ENCODE measurements around the gene COQ8A. TPM values are rescaled to one million over a fixed set of nuclear protein-coding genes. Genes with fewer than 3 reads are reported as not detected.

Gene COQ8A
- polyA plus RNA-seq (2013): 4.5 TPM in 2 replicates

DNA sequence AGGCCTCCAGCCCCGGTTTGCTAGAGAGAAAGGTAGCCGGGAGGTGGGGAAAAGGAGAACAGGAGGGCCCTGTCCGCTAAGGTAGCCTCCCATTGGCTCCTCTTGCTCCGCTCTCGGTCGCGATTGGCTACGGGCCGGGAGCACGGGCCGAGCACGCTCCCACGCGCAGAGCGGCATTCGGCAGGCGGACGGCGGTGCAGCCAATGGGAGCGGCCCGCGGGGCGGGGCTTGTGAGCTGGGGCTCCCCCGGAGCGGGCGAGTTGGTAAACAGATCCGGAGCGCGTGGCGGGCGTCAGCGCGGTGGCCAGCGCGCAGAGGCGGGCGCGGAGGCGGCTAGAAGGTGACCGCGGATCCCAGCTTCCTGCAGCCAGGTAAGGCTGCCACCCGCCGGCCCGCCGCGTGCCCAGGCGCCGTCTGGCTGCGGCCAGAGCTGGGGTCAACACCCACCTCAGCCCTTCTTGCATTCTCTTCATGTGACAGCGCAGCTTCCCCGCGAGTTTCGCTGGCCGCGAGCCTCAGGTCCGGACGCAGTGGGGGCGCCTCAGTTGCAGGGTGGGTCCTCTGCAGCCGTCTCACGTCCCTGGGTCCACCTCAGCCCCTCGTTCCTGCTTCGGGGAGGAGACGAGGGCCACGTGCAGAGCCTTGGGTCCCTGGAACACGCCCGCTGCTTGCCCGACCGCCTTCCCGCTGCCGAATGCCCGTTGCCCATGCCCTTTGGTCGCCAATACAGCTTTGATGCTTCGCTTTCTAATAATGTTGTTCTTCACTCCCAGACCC is at the start of gene COQ8A:
COQ8A (plus strand) TSS at position 266 of the 777 bp plus-strand sequence. CDS start 21,092 bp downstream, outside the sequence.
- no CpG with 5 or more reads among the region's 73 CpGs for WGBS (ENCODE audit: extremely low coverage, insufficient coverage, insufficient read length)
- Histone ChIP-seq H2BK5ac (ENCODE audit: low read depth, low read length, poor library complexity) (peak within 1 kb of the TSS; percentile 81), H4K12ac (ENCODE audit: low read depth, low read length) (peak within 1 kb of the TSS; percentile 68), H3K4ac (ENCODE audit: low read depth, low read length) (peak within 1 kb of the TSS; percentile 73), H4K91ac (ENCODE audit: low read depth, low read length) (peak within 1 kb of the TSS; percentile 88), H3K4me2 (ENCODE audit: low read length) (peak within 1 kb of the TSS; percentile 91), H3K4me3 (ENCODE audit: low read depth, low read length) (peak within 1 kb of the TSS; percentile 83), H2BK12ac (ENCODE audit: low read length) (no peak within 1 kb of the TSS), H4K8ac (ENCODE audit: low read depth, low read length) (peak within 1 kb of the TSS; percentile 98), H3K79me2 (ENCODE audit: control insufficient read depth, insufficient read depth, low read length, poor library complexity) (peaks cover 7% of the 10 kb centered on the region), H3K18ac (ENCODE audit: low read length) (peak within 1 kb of the TSS; percentile 96), H3K14ac (ENCODE audit: low read length) (peak within 1 kb of the TSS; percentile 92), H3K4me1 (ENCODE audit: control insufficient read depth in 1 of 2, insufficient read depth in 2 of 2, low read length in 2 of 2) (peaks cover 5 to 8% of the 10 kb centered on the region in 2 experiments), H3K9ac (ENCODE audit: low read length) (peak within 1 kb of the TSS; percentile 70), H2BK120ac (ENCODE audit: insufficient read depth, low read length, poor library complexity) (peak within 1 kb of the TSS; percentile 92), H2AK5ac (ENCODE audit: low read length) (no peak within 1 kb of the TSS), H3K36me3 (ENCODE audit: control insufficient read depth in 1 of 2, insufficient read depth in 2 of 2, low read length in 2 of 2) (no peaks in the 10 kb centered on the region), H2AFZ (ENCODE audit: insufficient read depth, low read length, poor library complexity) (peak within 1 kb of the TSS; percentile 92), H3K27ac (ENCODE audit: low read depth, low read length) (peak within 1 kb of the TSS; percentile 83), H3K79me1 (ENCODE audit: low read length) (peaks cover 7% of the 10 kb centered on the region), H3K23ac (ENCODE audit: low read length) (no peak within 1 kb of the TSS), H3K27me3 (ENCODE audit: insufficient read depth, low read length) (no peaks in the 10 kb centered on the region), H3K9me3 (ENCODE audit: insufficient read depth, low read depth, low read length) (peaks cover 1% of the 10 kb centered on the region)
- DNase-seq: peak; percentile 99

GRCh38 chr1:226890331-226891108 is 49.6 kb upstream of the COQ8A start:
- Histone ChIP-seq H2BK12ac (ENCODE audit: low read length) (no peak overlapping the region), H3K27ac (ENCODE audit: low read depth, low read length) (no peak overlapping the region), H3K4me3 (ENCODE audit: low read depth, low read length) (no peak overlapping the region), H4K12ac (ENCODE audit: low read depth, low read length) (no peak overlapping the region), H4K8ac (ENCODE audit: low read depth, low read length) (no peak overlapping the region), H3K4me2 (ENCODE audit: low read length) (no peak overlapping the region), H3K14ac (ENCODE audit: low read length) (no peak overlapping the region), H3K9ac (ENCODE audit: low read length) (no peak overlapping the region), H2BK120ac (ENCODE audit: insufficient read depth, low read length, poor library complexity) (no peak overlapping the region), H3K79me1 (ENCODE audit: low read length) (no peaks in the 10 kb centered on the region), H3K4ac (ENCODE audit: low read depth, low read length) (no peak overlapping the region), H3K23ac (ENCODE audit: low read length) (no peak overlapping the region), H2BK5ac (ENCODE audit: low read depth, low read length, poor library complexity) (no peak overlapping the region), H4K91ac (ENCODE audit: low read depth, low read length) (no peak overlapping the region), H3K18ac (ENCODE audit: low read length) (no peak overlapping the region), H2AFZ (ENCODE audit: insufficient read depth, low read length, poor library complexity) (no peak overlapping the region), H3K4me1 (ENCODE audit: control insufficient read depth in 1 of 2, insufficient read depth in 2 of 2, low read length in 2 of 2) (peaks cover 6 to 9% of the 10 kb centered on the region in 2 experiments), H3K79me2 (ENCODE audit: control insufficient read depth, insufficient read depth, low read length, poor library complexity) (no peaks in the 10 kb centered on the region), H3K27me3 (ENCODE audit: insufficient read depth, low read length) (no peaks in the 10 kb centered on the region), H3K36me3 (ENCODE audit: control insufficient read depth in 1 of 2, insufficient read depth in 2 of 2, low read length in 2 of 2) (peaks cover 0 to 2% of the 10 kb centered on the region in 2 experiments), H3K9me3 (ENCODE audit: insufficient read depth, low read depth, low read length) (peaks cover 1% of the 10 kb centered on the region), H2AK5ac (ENCODE audit: low read length) (no peak overlapping the region)
- no CpG with 5 or more reads among the region's 22 CpGs for WGBS (ENCODE audit: extremely low coverage, insufficient coverage, insufficient read length)
- DNase-seq: peak; percentile 42 to 68

- peaks cover 1% of the 10 kb centered on the region for H3K9me3 ChIP-seq (ENCODE audit: insufficient read depth, low read depth, low read length)
Measured at GRCh38 chr1:226891346-226891745, 48.7 kb upstream of the COQ8A start.

GRCh38 chr1:226891846-226892523 is 48.1 kb upstream of the COQ8A start:
- Histone ChIP-seq H3K14ac (ENCODE audit: low read length) (no peak overlapping the region), H3K79me2 (ENCODE audit: control insufficient read depth, insufficient read depth, low read length, poor library complexity) (no peaks in the 10 kb centered on the region), H2AK5ac (ENCODE audit: low read length) (no peak overlapping the region), H2BK120ac (ENCODE audit: insufficient read depth, low read length, poor library complexity) (no peak overlapping the region), H3K79me1 (ENCODE audit: low read length) (no peaks in the 10 kb centered on the region), H3K4me1 (ENCODE audit: control insufficient read depth in 1 of 2, insufficient read depth in 2 of 2, low read length in 2 of 2) (peaks cover 6 to 9% of the 10 kb centered on the region in 2 experiments), H3K9ac (ENCODE audit: low read length) (no peak overlapping the region), H2BK5ac (ENCODE audit: low read depth, low read length, poor library complexity) (no peak overlapping the region), H2BK12ac (ENCODE audit: low read length) (no peak overlapping the region), H4K12ac (ENCODE audit: low read depth, low read length) (peak overlapping the region; percentile 8), H3K18ac (ENCODE audit: low read length) (no peak overlapping the region), H3K27ac (ENCODE audit: low read depth, low read length) (no peak overlapping the region), H3K9me3 (ENCODE audit: insufficient read depth, low read depth, low read length) (peaks cover 1% of the 10 kb centered on the region), H3K4me3 (ENCODE audit: low read depth, low read length) (peak overlapping the region; percentile 23), H3K23ac (ENCODE audit: low read length) (no peak overlapping the region), H4K91ac (ENCODE audit: low read depth, low read length) (no peak overlapping the region), H3K27me3 (ENCODE audit: insufficient read depth, low read length) (no peaks in the 10 kb centered on the region), H3K36me3 (ENCODE audit: control insufficient read depth in 1 of 2, insufficient read depth in 2 of 2, low read length in 2 of 2) (peaks cover 0 to 2% of the 10 kb centered on the region in 2 experiments), H3K4ac (ENCODE audit: low read depth, low read length) (no peak overlapping the region), H4K8ac (ENCODE audit: low read depth, low read length) (no peak overlapping the region), H3K4me2 (ENCODE audit: low read length) (no peak overlapping the region), H2AFZ (ENCODE audit: insufficient read depth, low read length, poor library complexity) (no peak overlapping the region)
- no CpG with 5 or more reads among the region's 17 CpGs for WGBS (ENCODE audit: extremely low coverage, insufficient coverage, insufficient read length)
- DNase-seq: no peak

More at GRCh38 chr1:226891346-226891745, 48.7 kb upstream of the COQ8A start:
- peaks cover 0 to 2% of the 10 kb centered on the region in 2 experiments for H3K36me3 ChIP-seq (ENCODE audit: control insufficient read depth in 1 of 2, insufficient read depth in 2 of 2, low read length in 2 of 2)
- no CpG with 5 or more reads among the region's 11 CpGs for WGBS (ENCODE audit: extremely low coverage, insufficient coverage, insufficient read length)
- H4K8ac ChIP-seq (ENCODE audit: low read depth, low read length): no peak overlapping the region
- H3K4me3 ChIP-seq (ENCODE audit: low read depth, low read length): no peak overlapping the region
- no peak overlapping the region for H3K9ac ChIP-seq (ENCODE audit: low read length)
- no peak overlapping the region for H3K4ac ChIP-seq (ENCODE audit: low read depth, low read length)
- H2BK120ac ChIP-seq (ENCODE audit: insufficient read depth, low read length, poor library complexity): no peak overlapping the region
- H3K27me3 ChIP-seq (ENCODE audit: insufficient read depth, low read length): no peaks in the 10 kb centered on the region
- no peak overlapping the region for H4K91ac ChIP-seq (ENCODE audit: low read depth, low read length)
- H4K12ac ChIP-seq (ENCODE audit: low read depth, low read length): no peak overlapping the region
- no peak overlapping the region for H3K23ac ChIP-seq (ENCODE audit: low read length)
- no peak overlapping the region for H3K4me2 ChIP-seq (ENCODE audit: low read length)
- no peaks in the 10 kb centered on the region for H3K79me1 ChIP-seq (ENCODE audit: low read length)
- H2BK12ac ChIP-seq (ENCODE audit: low read length): no peak overlapping the region
- peaks cover 6 to 9% of the 10 kb centered on the region in 2 experiments for H3K4me1 ChIP-seq (ENCODE audit: control insufficient read depth in 1 of 2, insufficient read depth in 2 of 2, low read length in 2 of 2)
- no peak overlapping the region for H3K14ac ChIP-seq (ENCODE audit: low read length)
- no peak overlapping the region for H2AK5ac ChIP-seq (ENCODE audit: low read length)
- H3K79me2 ChIP-seq (ENCODE audit: control insufficient read depth, insufficient read depth, low read length, poor library complexity): no peaks in the 10 kb centered on the region
- no peak overlapping the region for H2BK5ac ChIP-seq (ENCODE audit: low read depth, low read length, poor library complexity)
- no peak for DNase-seq
- no peak overlapping the region for H3K18ac ChIP-seq (ENCODE audit: low read length)
- no peak overlapping the region for H3K27ac ChIP-seq (ENCODE audit: low read depth, low read length)
- no peak overlapping the region for H2AFZ ChIP-seq (ENCODE audit: insufficient read depth, low read length, poor library complexity)

Measured in trophoblast cell (in vitro differentiated cells and primary cell).